Activated naive CD8-positive, alpha-beta T cell treated with anti-CD3 and anti-CD28 coated beads, Interleukin-2, amount 50 U/mL, for 16 hours (primary cell): ENCODE measurements around the gene CEP290.
"Not testable (repeated sequence)": the region's sequence is repeated elsewhere in the genome, so short reads cannot be mapped to it uniquely, and the experiment has no call there.

Source experiments
- DNase-seq: peaks from one replicate; pipeline ENCODE4 v3.0.0-alpha.2; 2020; ENCODE audit warnings: low read depth, low spot score

Gene CEP290

DNA sequence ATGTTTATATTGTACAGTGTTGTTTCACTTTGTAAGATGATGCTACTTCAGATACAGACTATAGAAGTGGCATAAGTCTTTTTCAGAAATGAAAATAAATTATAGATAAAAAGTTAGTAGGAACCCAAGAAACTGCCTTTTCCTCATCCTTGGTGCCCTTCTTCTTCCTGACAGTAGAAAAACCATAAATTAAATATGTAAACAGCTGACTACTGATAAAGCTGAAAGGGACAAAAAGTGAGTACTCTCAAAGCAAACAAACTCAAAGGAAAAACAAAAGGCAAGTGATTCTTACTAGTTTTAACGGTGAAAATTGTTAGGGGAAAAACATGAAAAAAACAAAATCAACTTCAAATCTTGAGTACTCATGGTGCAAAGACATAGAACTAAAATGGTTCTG lies 104.1 kb downstream of the CEP290 start:
- no peak for DNase-seq

DNA sequence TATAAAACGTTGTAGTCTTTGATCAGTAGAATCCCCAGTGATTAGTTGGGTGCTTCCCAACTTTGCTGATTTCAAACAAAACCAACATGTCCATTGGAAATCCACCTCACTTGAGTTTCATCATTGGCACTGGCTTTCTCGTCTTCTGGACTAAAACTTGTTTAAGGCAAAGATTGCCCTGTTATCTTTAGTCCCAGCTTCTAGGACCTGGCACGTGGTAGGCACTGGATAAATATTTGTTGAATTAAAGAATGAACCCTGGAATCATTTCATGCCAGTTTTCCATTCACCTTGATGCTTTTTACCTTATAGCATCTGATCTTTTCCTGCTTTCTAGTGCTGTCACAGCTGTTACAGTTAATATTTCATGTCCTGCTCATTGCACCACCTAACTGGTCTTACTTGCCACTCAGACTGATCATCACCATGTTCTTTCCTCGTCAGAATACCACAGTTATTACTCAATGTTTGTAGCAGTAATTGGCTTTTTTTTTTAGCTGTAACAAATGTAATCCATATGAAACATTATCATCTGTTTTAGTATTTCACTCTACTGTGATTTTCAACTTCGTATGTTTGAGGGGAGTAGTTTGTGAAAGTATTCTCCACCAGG lies 105.4 kb downstream of the CEP290 start:
- no peak for DNase-seq

DNA sequence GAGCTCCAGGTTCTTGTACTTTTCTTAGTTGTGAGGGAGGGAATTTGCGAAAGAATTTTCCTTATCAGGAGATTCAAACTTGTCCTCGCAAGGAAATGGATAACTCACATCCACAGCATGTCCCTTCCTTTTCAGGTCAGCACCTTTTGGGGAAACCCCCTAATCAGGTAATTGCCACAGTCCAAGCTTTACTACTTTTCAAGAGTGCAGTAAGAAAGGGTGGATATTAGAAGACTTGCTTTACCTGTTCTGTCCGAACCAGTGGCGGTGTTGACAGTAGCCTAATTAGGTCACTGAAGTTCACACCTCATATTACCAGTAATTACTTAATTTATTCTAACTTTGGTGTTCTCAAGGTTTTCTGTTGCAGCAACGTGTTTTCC lies 106.0 kb downstream of the CEP290 start:
- DNase-seq = no peak

DNA sequence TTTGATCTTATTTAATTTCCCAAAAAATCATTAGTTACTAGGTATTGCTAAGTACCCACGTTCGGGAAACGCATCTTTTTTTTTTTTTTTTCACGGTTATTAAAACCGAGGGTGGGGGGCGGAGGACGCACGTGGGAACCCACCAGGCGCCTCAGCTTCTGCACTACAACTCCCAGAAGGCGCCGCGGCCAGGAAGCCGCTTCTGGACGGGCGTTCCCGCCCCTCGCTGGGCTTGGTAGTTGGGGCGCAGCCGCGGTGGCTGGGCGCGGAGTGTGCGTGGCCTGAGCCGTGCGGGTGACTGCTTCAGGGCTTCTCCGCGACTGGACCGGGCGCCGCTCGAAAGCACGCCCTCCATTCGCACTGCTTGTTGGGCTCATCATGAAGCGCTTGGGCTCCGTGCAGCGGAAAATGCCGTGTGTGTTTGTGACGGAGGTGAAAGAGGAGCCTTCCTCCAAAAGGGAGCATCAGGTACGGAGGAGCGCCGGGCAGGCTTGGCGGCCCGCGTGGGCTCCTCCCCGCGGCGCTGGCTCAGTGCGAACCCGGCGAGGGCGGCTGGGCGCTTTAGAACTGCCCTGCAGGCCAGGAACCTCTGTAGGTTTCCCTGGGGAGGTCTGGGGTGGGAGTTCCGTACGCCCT lies 106.5 kb downstream of the CEP290 start:
- DNase-seq = peak; percentile 76

DNA sequence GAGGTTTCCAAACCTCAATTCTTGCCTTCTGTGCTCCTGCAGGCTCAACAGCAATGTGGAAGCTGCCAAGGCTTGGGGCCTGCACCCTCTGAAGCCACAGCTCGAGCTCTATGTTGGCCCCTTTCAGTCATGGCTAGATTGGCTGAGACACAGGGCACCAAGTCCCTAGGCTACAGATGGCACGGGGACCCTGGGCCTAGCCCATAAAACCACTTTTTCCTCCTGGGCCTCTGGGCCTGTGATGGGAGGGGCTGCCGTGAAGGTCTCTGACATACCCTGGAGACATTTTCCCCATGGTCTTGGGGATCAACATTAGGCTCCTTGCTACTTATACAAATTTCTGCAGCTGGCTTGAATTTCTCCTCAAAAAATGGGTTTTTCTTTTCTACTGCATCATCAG lies 110.7 kb downstream of the CEP290 start:
- DNase-seq = not testable (repeated sequence)

DNA sequence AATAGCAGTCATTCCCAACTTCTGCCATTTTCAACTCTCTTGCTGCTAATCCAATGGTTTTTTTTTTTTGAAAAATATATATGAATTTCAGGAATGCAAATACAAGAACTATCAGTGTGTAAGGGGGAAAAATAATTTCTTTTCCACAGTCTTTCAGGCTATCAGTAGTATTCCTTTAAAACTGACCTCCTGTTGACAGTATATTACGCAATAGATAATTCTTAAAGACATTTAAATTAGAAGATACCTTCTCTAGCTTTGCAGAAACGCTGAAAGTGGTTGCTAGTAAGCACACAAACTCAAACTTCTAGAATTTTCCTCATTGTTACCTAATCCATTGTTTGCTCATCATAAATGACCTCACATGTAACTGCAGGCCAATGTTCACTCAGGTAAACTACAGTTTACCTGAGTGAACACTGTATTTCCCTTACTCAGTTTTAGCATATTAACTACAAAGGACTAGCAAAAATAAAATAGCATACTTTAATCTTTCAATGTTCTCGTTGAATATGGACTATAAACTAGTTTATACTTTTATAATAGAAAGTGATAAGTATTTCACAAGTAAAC lies 112.7 kb downstream of the CEP290 start, which contains the start of gene C12orf50:
Gene C12orf50, minus strand, starts transcription at position 309 of the 573 bp plus-strand sequence. CDS start 2,439 bp downstream, outside the sequence.
- DNase-seq = no peak

DNA sequence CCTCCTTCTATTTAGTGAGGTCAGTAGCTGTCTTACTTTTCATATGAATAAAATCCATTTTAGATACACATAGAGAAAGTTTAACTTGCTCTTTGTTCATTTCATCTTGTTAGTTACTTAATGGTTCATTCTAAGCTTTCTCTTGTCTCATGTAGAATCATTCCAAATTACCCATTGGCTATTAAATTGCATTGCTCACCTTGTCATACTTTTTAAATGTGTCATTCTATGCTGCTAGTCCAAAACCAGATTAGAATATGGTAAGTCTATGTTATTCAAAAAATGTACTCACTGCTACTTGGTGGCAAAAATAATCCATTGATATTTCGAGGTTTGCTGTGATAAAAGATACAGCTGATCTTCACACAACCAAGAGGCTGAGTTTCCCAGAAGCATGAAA lies 115.7 kb downstream of the CEP290 start:
- no peak for DNase-seq

DNA sequence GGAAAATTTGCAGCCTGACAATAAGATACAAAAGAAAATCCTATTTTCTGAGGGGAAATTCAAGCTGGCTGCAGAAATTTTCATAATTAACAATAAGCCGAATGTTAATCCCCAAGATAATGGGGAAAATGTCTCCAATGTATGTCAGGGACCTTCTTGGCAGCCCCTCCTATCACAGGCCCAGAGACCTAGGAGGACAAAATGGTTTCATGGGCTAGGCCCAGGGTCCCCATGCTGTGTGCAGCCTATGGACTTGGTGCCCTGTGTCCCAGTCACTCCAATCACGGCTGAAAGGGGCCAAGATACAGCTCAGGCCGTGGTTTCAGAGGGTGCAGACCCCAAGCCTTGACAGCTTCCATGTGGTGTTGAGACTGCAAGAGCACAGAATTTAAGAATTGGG lies 123.9 kb downstream of the CEP290 start:
- DNase-seq = no peak

DNA sequence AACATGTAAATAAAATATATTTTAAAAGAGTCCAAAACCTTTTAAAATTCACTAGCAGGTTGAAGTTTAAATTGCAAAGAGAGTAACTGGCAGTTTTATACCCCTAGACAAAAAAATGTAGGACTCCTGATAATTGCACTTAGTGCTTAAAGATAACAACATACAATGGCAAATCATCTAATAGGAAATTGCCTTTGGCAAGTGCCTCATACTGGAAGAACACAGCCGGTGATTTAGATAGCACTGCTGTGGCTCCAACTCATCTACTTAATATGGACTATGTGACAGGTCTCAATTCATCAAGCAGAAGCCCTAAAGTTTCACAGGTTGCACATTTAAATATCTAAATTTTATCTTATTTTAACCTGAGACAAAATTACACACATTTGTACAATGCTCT lies 126.1 kb downstream of the CEP290 start:
- no peak for DNase-seq

DNA sequence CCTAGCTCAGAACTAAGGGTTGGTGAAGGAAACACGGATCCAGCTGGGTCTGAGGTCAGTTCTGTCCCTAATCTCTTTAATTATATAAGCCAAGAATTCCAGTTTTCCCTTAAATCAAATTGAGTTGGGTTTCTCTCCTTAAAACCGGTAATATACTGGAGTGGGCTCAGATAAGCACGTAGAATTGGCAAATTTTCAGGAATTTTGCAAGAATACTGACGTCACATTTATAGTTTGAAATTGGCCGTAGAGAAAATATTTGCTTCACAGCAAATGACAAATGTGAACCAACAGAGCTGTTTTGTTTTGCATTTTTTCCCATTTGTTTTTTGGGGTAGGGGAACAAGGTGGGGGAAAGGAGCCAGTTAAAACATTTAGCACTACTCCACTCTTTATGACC lies 130.1 kb downstream of the CEP290 start:
- no peak for DNase-seq

DNA sequence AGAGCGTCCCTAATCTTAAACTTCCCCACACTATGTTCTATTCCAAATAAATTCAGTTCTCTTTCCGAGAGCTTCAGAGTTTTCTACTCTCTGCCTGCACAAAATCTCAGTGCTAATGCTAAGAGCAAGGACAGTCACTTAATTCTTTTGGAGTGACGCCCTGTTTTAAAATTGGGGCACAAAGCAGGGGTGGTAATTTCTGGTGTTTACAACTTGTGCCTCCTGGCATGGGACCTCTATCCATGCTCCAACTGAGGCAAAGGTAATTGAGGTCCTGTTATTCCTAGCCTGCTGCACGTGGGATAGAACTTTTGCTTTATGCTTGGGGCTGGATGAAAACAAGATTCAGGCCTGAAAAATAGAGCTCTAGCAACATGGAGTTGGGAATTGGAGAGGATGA lies 135.5 kb downstream of the CEP290 start:
- no peak for DNase-seq

DNA sequence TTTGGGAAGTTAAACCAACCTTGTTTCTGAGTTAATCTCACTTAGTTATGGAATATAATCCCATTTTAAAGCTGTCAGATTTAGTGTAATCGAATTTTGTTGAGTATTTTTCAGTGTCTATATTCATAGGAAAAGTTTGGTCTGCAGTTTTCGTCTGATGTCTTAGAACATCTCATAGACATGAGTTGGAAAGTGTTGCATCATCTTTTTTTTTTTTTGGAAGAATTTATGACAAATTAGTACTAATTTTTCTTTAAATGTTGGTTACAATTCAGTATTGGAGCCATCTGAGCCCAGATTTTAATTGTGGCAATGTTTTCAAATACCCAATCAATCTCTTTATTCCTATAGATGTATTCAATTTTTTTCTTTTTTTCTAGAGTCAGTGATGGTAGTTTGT lies 140.6 kb downstream of the CEP290 start:
- DNase-seq = no peak
